GM18909 (cell line): ENCODE results near the gene KLF17.

Experiments used
- ATAC-seq: cut with Tn5 transposase; IDR thresholded peaks from one replicate; pipeline ENCODE4 v1.9.1; 2021; ENCODE audit warnings: mild to moderate bottlenecking; ENCODE audit not compliant: unreplicated experiment, poor library complexity

The KLF17 gene, protein sequence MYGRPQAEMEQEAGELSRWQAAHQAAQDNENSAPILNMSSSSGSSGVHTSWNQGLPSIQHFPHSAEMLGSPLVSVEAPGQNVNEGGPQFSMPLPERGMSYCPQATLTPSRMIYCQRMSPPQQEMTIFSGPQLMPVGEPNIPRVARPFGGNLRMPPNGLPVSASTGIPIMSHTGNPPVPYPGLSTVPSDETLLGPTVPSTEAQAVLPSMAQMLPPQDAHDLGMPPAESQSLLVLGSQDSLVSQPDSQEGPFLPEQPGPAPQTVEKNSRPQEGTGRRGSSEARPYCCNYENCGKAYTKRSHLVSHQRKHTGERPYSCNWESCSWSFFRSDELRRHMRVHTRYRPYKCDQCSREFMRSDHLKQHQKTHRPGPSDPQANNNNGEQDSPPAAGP

DNA sequence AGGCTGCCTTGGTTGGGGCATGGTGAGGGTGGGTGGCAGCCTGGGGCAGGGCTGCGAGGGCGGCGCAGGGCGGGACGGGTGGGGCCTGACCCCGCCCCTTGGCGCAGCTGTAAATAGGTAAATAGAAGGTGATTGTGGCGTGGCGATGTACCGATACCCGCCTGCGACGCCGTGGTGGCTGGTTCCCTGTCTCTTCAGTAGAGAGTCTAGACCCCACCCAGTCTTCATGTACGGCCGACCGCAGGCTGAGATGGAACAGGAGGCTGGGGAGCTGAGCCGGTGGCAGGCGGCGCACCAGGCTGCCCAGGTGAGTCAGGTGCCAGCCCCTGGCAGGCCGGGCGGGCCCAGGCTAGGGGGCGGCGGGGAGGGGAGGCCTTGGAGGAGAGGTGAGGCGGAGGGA is at the start of gene KLF17:
TSS of gene KLF17 (plus strand) at position 140 of the 400 bp plus-strand sequence. CDS start at position 227, 87 bp downstream.
- ATAC-seq, result no peak

DNA sequence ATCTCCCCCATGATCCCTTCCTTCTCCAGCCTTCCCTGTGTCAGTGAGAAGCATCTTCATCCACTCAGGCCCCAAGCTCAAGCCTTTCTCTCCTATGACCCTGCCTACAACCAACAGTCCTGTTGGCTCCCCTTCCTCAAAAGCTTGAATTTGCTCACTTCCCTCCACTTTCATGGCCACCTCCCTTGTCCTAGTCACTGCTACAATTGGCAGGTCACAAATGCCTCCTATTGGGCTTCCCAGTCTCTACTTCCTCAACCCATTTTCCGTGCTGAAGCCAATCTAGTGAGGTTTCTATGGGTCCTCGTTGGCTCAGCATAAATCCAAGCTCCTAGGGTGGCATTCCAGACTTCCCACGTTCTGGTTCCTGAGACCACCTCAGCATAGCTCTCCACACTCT is 47.2 kb upstream of the KLF17 start:
- no peak for ATAC-seq

DNA sequence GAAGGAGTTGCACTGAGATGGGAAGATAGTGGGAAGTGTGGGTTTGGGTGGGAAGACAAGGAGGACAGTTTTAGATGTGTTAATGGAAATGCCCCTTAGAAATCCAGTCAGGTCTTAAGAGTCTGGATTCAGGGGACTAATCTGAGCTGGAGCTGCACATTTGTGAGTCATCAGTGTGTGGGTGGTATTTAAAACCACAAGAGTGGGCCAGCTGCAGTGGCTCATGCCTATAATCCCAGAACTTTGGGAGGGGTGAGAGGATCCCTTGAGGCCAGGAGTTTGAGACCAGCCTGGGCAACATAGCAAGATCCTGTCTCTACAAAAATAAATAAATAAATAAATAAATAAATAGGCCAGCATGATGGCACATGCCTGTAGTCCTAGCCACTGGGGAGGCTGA is 46.4 kb upstream of the KLF17 start:
- ATAC-seq, result no peak

DNA sequence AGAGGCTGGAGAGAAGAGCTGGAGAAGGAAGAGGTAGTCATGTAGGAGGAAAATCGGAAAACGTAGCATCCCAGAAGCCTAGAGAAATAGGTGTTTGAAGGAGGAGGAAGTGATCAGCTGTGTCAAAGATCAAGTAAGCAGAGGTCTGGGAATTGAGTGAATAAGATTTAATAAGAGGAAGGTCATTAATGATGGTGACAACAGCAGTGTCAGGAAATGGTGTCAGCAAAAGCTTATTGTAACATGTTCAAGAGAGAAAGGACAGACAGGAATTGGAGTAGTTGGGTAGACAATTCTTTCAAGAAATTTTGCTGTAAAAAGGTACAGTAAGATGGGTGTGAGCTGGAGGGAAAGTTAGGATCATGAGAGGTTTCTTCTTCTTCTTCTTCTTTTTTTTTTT is 45.8 kb upstream of the KLF17 start:
- ATAC-seq, result no peak

DNA sequence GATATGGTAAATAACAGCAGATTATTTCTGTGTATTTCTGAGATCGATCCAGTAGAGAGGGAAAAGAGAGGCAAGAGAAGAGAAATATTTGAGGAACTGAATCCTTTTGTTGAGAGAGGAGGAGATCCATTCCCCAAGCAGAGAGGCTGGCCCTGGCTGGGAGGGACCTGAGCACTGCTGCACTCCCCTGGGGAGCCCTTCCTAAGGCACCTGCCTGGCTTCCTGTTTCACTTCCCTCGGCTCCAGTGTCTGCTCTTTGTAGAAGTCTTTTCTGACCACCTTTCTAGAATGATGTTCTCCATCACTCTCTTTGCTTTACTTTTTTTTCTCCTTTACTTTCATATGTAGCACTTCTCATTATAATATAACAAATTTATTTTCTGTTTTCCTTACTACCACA is 45.1 kb upstream of the KLF17 start:
- ATAC-seq, result no peak

DNA sequence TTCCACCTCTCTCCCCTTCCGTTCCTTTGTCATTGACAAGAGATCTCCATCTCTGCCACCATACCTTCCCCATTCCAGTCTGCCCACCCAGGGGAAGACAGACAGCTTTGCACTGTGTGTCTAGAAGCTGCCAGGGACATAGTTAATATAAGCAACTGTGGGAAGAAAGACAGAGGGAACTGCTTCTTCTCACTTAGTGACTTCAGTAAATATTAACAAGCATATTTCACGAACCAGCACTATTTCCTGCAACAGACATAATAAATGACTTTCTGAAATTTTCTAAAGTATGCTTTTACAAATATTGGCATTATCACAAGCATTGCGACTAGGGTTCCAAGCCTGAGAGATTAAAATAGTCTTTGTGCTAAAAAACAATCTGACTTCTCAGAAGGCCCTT is 44.2 kb upstream of the KLF17 start:
- no peak for ATAC-seq

DNA sequence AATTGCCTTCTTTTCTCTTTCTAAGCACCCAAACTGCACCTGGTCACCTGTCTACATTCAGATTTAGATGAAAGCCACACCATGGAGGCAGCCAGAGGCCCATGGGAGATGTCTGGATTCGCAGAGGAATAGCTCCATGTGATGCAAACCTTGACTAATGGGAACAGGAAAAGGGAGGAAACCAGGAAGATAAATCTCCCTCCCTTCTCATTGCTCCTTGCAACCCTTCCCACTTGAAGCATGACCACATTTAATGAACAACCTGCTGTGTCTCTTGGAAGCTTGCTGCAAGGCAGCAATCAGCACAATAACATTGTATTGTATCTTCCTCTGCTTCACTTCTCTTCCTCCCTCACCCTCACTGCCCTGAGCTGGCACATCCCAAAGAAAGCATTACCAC is 42.6 kb upstream of the KLF17 start:
- ATAC-seq, result no peak

DNA sequence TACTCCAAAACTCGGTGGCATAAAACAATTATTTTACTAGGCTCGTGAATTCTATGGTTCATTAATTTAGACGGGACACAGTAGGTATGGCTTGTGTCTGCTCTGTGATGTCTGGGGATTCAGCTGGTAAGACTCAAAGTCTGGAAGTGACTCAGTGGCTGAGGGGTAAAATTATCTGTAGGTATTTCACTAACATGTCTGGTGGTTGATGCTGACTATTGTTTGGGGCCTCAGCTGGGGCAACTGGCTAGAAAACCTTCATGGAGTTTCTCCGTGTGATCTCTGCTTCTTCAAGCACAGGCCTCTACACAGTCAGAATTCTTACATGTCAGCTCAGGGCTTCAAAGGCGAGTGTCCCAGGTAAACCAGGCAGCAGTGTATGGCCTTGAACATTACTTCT is 41.2 kb upstream of the KLF17 start:
- ATAC-seq, result no peak

DNA sequence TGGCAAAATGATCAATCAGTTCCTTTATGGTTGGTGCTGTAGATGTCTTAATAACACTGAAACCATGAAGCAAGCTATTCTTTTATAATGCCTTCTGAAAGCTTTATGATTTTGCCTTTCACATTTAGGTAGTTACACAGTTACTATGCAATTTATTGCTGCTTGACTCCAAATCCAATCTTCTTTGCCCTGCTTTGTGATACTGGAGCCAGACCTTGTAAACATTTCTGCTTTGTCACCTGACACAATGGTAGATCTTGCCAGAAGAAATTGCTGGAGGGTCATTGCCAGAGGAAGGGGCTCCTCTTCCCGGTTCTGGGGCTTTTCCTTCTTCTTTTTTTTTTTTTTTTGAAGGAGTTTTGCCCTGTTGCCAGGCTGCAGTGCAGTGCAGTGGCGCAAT is 40.5 kb upstream of the KLF17 start:
- ATAC-seq, result no peak

DNA sequence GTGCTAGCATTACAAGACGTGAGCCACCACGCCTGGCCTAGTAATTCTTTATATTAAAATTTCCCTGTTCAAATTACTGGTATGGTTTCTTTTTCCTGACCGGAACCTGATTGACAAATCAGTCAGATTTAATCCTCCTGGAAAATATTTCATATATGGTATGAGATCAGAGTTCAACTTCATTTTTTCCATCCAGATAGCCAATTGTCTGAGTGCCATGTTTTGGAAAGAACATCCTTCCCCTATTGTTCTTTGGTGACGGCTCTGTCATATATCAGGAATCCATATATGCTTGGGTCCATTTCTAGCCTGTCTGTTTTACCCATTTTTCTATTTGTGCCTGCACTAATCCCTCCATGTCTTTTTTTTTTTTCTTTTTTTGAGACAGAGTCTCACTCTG is 39.1 kb upstream of the KLF17 start:
- no peak for ATAC-seq

DNA sequence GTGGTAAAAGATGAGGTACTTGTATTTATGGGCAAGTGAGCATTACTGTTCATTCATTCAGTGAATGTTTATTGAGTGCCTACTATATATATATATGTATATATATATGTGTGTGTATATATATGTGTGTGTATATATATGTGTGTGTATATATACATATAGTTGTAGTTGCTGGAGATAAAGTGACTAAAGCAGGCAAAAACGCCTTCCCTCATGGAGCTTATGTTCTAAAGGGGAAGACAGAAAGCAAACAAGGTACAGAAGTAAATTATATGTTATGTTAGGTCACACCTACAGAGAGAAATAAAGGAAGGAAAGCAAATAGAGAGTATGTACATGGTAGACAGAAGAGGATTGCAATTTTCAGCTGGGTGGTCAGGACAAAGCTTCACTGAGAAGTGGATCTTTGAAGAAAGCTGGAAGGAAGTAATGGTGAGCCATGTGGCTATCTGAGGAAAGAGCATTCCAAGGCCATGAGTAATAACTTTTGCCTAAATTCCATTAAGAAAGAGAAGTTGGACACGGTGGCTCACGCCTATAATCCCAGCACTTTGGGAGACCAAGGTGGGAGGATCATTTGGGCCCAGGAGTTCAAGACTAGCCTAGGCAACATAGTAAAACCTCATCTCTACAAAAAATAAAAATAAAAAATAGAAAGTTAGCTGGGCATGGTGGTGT is 33.5 kb upstream of the KLF17 start:
- no peak for ATAC-seq

DNA sequence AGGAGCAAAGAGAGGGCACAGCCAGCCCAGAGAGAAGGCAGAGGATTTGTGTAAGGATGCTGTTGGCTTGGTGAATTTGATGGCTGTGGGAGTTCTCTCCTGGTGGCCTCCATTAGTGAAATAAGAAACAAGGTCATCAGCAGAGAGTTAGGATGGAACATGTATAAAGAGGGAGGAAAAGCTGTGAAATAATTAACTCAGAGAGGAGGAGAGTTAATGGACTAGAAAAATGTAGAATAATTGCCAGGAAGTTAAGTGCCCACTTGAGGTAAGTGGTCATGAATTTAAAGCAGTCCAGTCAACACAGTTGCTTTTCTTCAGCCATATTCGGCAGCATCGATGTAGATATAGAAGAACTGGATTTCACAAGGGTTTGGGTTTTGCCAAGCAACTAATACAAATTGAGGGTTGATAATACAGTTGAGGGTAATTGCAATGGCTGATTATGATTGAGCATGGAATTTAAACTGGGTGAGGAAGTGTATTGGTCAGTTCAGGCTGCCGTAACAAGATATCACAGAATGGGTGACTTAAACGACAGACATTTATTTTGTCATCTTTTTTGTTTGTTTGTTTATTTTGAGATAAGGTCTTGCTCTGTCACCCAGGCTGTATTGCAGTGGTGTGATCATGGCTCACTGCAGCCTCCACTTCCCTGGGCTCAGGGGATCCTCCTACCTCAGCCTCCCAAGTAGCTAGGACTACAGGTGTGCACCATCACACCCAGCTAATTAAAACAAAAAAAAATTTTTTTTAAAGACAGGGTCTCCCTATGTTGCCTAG is 31.7 kb upstream of the KLF17 start:
- ATAC-seq, result no peak

DNA sequence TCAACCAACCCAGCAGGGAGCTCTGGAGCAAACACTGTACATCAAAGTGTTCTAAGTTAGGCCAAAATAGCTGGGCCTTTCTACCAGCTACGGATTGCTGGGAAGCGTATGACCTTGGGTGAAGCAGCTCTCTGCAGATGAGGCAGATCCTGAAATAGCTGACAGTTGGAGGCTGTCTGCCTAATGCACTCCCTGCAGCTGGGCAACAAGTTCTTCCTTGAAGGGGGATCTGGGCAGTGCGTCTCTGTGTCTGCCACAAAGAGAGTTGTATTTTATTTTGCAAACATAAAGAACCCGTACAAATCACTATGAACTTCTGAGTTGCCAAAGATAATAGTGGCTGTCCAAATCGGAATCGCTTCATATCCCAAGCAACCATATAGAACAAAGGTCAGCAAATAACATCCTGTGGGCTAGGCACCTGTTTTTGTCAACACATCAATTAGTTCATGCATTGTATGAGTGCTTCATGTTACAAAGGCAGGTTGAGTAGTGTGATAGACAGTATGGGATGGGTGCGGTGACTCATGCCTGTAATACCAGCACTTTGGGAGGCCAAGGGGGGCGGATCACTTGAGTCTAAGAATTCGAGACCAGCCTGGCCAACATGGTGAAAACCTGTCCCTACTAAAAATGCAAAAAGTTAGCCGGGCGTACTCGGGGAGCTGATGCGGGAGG is 29.1 kb upstream of the KLF17 start:
- no peak for ATAC-seq

DNA sequence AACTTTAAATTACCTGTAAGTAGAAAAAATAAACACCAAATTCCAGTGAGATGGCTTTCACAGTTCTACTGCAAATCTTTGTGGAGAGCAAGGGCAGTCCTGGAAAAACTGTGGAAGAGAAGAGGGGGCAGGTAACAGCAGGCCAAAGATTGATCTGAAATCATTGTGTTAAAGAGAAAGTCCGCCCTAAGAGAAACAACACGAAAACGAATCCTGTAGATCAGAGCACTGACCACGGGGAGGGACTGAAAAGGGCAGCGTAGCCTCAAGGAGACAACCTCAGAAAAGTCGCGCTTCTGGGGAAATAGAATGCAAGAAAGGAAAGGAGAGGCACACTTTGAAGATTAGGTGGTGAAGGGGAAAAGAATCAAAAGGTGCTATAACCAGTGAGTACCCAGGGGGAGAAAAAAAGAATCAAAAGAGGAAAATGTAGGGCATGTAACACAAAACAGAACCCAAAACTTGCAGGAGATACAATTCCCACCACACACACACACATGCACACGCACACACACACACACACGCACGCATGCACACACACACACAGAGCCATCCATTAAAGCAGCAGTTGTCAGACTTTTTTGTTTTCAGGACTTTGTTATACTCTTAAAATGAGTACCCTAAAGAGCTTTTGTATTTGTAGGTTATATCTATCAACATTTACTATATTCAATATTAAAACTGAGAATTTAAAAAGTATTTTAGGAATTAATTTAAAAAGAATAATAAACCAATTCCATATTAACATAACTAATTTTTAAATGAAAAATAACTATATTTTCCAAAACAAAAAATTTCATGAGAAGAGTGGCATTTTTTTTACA is 28.0 kb upstream of the KLF17 start:
- no peak for ATAC-seq

DNA sequence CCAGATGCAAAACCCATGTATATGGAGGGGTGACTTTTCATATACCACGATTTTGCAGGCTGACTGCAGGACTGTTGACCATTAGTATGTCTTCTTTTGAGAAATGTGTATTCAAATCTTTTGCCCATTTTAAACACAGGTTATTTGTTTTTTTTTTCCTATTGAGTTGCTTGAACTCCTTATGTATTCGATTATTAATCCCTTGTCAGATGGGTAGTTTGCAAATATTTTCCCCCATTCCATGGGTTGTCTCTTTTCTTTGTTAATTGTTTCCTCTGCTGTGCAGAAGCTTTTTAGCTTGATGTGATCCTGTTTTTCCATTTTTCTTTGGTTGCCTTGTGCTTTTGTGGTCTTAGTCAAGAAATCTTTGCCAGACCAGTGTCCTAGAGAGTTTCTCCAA is 24.6 kb upstream of the KLF17 start:
- no peak for ATAC-seq

DNA sequence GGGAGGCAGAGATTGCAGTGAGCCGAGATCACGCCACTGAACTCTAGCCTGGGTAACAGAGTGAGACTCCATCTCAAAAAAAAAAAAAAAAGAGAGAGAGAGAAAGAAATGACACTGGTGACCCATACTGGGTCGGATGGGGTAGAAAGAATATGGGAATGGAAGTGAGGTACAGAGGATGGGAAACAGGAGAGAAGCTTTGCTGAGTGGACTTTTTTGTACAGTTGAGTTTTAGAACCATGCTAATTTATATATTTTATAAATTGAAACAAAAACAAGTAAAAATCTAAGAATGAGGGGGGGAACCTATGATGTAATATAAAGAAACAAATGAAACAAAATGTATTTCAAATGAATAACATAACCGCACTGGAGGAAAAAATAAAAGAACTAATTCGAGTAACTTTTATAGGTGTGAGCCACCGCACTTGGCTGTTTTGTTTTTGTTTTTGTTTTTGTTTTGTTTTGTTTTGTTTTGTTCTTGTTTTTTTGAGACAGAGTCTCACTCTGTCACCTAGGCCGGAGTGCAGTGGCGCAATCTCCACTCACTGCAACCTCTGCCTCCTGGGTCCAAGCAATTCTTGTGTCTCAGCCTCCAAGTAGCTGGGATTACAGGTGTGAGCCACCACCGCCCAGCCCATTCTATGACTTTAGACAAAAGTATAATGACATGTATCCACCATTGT is 18.3 kb upstream of the KLF17 start:
- ATAC-seq, result no peak

DNA sequence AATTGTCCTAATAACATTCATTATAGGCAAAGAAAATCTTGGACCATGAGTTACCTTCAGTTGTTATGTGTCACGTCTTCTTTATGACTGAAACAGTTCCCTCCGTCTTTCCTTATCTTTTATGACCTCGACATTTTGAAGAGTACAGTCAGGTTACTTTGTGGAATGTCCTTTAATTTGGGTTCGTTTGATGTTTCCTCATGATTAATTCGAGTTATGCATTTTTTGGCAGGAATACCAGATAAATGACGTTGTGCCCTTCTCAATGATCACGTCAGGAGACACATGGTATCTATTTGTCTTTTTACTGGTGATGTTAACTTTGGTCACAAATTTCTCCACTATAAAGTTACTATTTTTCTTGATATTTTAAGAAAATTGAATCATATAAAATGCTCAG is 17.3 kb upstream of the KLF17 start:
- ATAC-seq, result no peak

DNA sequence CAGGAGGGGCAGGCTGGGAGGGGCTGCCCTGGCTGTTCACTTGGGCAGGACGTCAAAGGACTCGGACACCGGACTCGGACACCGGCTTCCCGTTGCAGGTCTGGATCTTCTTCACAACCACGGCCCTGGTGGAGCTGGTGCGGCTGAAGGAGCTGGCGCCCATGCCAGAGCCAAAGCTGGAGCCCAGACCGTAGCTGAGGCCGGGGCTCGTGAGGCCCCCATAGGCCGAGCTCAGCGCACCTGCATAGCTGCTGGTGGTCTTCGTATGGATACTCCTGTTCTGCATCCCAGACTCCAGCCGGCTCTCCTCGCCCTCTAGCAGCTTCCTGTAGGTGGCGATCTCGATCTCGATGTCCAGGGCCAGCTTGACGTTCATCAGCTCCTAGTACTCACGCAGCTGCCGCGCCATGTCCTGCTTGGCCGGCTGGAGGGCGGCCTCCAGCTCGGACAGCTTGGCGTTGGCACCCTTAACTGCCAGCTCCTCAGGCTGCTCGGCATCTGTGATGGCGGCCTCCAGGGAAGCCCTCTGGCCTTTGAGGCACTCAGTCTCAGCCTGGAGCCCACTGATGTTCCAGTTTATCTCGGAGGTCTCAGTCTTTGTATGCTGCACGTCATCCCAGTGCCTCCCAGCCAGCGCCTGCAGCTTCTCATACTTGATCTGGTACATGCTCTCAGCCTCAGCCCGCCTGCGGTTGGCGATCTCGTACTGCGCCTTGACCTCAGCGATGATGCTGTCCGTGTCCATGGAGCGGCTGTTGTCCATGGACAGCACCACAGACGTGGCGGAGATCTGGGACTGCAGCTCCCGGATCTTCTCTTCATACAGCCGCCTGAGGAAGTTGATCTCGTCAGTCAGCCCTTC is 15.1 kb upstream of the KLF17 start:
- no peak for ATAC-seq
